Chondrocyte (in vitro differentiated cells): ENCODE measurements around the gene KLHL3. TPM values are rescaled to one million over a fixed set of nuclear protein-coding genes. Genes with fewer than 3 reads are reported as not detected.

Experiments used
- DNase-seq: peaks from one replicate; pipeline ENCODE4 v3.0.0; 2021; ENCODE audit warnings: mixed read lengths, low spot score
- H3K27ac Mint-ChIP-seq: one replicate; pipeline ENCODE4 v1.8.0; 2021; ENCODE audit warnings: mild to moderate bottlenecking, moderate library complexity, mixed read lengths; ENCODE audit not compliant: unreplicated experiment
- H3K27me3 Mint-ChIP-seq: 2 replicates; pipeline ENCODE4 v1.8.0; 2021; ENCODE audit warnings: low read depth, mixed read lengths
- H3K36me3 Mint-ChIP-seq: 2 replicates; pipeline ENCODE4 v1.8.0; 2021; ENCODE audit warnings: low read depth, mixed read lengths
- H3K4me1 Mint-ChIP-seq: 2 replicates; pipeline ENCODE4 v1.8.0; 2021; ENCODE audit warnings: low read depth, mild to moderate bottlenecking, mixed read lengths
- H3K4me3 Mint-ChIP-seq: one replicate; pipeline ENCODE4 v1.8.0; 2021; ENCODE audit warnings: mild to moderate bottlenecking, moderate library complexity, mixed read lengths; ENCODE audit not compliant: unreplicated experiment
- H3K9me3 Mint-ChIP-seq: 2 replicates; pipeline ENCODE4 v1.8.0; 2021; ENCODE audit warnings: low read depth, mixed read lengths
- total RNA-seq: library from RNA; stranded (reverse); gene quantifications from 3 replicates; pipeline ENCODE4 v1.2.1, GENCODE V29; 2021
- TF ChIP-seq, protein P1 (sequence below): fragments of 200-600 bp; sonication (generic); IDR thresholded peaks from 2 replicates; pipeline ENCODE4 v1.5.0; 2021; ENCODE audit warnings: antibody characterized with exemption, mild to moderate bottlenecking, moderate library complexity

Gene KLHL3
- total RNA-seq, 1 donor from 2014 or later = 1.9 TPM

- DNase-seq = no peak
- no peak overlapping the region for H3K27ac Mint-ChIP-seq
- peaks cover 8% of the 10 kb centered on the region for H3K4me1 Mint-ChIP-seq
- no peaks in the 10 kb centered on the region for H3K27me3 Mint-ChIP-seq
- no peak overlapping the region for H3K4me3 Mint-ChIP-seq
- peaks cover 2% of the 10 kb centered on the region for H3K36me3 Mint-ChIP-seq
- TF ChIP-seq, protein P1, sequence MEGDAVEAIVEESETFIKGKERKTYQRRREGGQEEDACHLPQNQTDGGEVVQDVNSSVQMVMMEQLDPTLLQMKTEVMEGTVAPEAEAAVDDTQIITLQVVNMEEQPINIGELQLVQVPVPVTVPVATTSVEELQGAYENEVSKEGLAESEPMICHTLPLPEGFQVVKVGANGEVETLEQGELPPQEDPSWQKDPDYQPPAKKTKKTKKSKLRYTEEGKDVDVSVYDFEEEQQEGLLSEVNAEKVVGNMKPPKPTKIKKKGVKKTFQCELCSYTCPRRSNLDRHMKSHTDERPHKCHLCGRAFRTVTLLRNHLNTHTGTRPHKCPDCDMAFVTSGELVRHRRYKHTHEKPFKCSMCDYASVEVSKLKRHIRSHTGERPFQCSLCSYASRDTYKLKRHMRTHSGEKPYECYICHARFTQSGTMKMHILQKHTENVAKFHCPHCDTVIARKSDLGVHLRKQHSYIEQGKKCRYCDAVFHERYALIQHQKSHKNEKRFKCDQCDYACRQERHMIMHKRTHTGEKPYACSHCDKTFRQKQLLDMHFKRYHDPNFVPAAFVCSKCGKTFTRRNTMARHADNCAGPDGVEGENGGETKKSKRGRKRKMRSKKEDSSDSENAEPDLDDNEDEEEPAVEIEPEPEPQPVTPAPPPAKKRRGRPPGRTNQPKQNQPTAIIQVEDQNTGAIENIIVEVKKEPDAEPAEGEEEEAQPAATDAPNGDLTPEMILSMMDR = no peak
- peaks cover 9% of the 10 kb centered on the region for H3K9me3 Mint-ChIP-seq
These were observed 5.8 kb upstream of the KLHL3 start for GRCh38 chr5:137741718-137742117.

DNA sequence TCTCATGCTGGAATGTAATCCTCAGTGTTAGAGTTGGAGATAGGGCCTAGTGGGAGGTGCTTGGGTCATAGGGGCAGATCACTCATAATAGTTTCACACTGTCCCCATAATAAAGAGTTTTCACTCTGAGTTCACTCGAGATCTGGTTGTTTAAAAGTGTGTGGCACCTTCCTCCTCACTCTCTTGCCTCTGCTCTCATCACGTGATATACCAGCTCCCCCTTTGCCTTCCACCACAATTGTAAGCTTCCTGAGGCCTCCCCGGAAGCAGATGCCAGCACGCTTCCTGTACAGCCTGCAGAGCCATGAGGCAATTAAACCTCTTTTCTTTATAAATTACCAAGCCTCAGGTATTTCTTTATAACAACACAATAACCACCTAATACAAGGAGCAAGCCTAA, 3.8 kb upstream of the KLHL3 start:
- Mint-ChIP-seq H3K4me1 (peaks cover 8% of the 10 kb centered on the region), H3K4me3 (no peak overlapping the region), H3K9me3 (peaks cover 9% of the 10 kb centered on the region), H3K36me3 (peaks cover 2% of the 10 kb centered on the region), H3K27me3 (no peaks in the 10 kb centered on the region), H3K27ac (no peak overlapping the region)
- no peak for DNase-seq
- TF ChIP-seq, protein P1 = no peak

- no peak for DNase-seq
- H3K36me3 Mint-ChIP-seq = peaks cover 2% of the 10 kb centered on the region
- TF ChIP-seq, protein P1 = no peak
- H3K27ac Mint-ChIP-seq = no peak overlapping the region
- peaks cover 8% of the 10 kb centered on the region for H3K4me1 Mint-ChIP-seq
- no peaks in the 10 kb centered on the region for H3K27me3 Mint-ChIP-seq
- H3K4me3 Mint-ChIP-seq = no peak overlapping the region
- peaks cover 9% of the 10 kb centered on the region for H3K9me3 Mint-ChIP-seq
These were observed 3.1 kb upstream of the KLHL3 start for GRCh38 chr5:137738947-137739346.

DNA sequence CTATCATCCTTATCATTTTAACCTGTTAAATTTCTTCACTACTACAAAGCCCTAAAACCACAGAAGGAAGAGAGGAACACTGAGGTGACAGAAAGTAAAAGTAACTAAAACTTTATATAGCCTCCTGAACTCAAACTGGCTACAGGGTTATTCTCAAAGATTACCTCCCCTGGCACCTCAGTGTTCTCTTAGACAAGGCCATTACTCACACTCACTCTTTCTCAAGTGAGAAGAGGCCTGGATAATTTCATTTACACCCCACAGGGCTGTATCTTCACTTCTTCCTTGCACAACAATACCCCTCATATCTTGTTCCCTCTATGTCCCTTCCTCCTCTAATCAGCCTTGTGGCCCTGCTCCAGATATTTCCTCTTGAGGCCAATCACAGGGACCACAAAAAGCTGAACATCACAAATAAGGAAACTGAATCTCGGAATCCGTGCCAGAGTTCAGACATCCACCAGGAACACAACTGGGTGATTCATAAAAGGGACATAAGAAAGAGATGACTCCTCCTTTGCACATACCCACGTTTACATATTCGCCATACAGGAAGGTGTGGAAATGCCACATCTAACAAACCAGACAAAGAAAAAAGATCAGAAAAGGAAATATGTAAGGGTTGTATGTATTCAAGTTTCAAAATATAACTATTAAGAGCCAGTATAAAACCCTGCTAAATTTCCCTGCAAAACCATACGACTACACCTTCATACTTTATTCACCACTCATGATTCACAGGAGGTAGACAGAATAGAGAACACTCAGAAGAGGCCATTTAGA, 1.7 kb upstream of the KLHL3 start:
- no peak for DNase-seq
- TF ChIP-seq, protein P1 = no peak
- Mint-ChIP-seq H3K27ac (no peak overlapping the region), H3K27me3 (no peaks in the 10 kb centered on the region), H3K36me3 (peaks cover 2% of the 10 kb centered on the region), H3K4me1 (peaks cover 5% of the 10 kb centered on the region), H3K9me3 (peaks cover 9% of the 10 kb centered on the region), H3K4me3 (no peak overlapping the region)

DNA sequence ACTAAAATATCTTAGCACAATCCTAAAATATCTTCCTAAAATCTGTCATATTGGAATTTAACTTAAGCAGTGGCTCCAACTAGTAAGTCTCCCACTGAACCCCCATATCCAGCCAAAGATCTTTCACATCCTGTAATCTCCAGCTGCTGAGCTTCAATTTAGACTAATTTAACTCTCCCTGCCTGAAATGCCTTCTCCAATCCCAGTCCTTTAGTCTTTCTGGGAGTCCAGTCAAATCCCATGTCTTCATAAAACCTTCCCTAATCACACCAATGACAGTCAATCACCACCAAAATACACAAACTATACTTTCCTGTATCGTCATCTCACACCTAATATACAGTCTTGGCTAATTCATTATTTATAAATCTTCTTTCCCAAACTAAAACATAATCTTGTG, 607 bp upstream of the KLHL3 start:
- Mint-ChIP-seq H3K27me3 (no peaks in the 10 kb centered on the region), H3K9me3 (peaks cover 9% of the 10 kb centered on the region), H3K4me3 (no peak overlapping the region), H3K4me1 (no peaks in the 10 kb centered on the region), H3K27ac (no peak overlapping the region), H3K36me3 (peaks cover 2% of the 10 kb centered on the region)
- TF ChIP-seq, protein P1 = no peak
- DNase-seq = no peak
